HG03442 (cell line): Measurements from ENCODE around the gene MAU2.
"Not testable (repeated sequence)": the region's sequence is repeated elsewhere in the genome, so short reads cannot be mapped to it uniquely, and the experiment has no call there.

ENCODE experiments used
- ATAC-seq: cut with Tn5 transposase; IDR thresholded peaks from one replicate; pipeline ENCODE4 v1.9.1; 2021; ENCODE audit warnings: mild to moderate bottlenecking, moderate library complexity; ENCODE audit not compliant: unreplicated experiment

Gene MAU2

DNA sequence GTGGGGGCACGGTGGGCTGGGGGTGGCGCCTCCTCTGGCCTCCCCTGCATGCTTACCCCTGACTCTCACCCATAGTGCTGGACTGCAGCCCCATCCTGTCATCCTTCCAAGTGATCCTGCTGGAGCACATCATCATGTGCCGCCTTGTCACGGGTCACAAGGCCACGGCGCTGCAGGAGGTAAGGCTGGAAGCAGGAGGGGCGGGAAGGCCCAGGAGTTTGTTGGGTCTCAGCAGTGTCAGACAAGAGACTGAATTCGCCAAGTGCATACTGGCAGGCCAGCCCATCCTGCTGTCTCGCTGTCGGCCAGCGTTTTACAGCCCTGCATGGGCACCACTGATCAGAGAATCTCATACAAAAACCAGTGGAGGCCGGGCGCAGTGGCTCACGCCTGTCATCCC, 23.1 kb downstream of the MAU2 start:
- ATAC-seq = no peak

DNA sequence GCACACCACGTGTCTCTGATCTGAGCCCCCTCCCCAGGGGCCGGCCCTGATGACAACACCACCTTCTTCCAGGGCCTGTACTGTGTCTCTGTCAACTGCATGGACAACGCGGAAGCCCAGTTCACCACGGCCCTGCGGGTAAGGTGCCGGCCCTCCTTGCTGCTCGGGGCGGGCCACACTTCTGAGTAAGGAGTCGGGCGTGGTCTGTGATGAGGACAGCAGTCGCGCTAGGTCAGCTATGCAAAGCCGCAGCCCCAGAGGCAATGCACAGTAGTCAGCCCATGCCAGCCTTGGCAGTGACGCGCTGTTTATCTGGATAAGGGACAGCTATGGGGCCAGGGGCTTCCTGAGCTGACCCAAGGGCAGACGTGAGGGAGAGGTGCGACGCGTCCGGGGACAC, 24.6 kb downstream of the MAU2 start:
- ATAC-seq = no peak

DNA sequence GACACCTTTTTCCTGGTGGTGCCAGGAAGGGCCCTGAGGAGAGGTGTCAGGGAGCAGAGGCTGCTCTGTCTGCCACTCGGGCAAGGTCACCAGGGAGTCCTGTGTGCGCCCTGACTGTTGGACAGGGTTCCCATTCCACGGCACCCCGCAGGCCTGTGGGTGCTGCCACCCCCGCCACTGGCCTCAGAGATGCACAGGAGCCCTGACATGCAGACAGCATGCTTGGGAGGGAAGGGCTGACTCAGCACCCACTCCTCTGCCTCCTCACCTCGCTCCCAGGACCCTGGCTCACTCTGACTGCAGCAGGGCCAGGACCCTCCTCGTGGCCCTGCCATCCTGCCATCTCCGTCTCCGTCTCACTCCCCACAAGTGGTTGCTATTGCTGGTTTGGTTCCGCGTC, 25.3 kb downstream of the MAU2 start:
- no peak for ATAC-seq

DNA sequence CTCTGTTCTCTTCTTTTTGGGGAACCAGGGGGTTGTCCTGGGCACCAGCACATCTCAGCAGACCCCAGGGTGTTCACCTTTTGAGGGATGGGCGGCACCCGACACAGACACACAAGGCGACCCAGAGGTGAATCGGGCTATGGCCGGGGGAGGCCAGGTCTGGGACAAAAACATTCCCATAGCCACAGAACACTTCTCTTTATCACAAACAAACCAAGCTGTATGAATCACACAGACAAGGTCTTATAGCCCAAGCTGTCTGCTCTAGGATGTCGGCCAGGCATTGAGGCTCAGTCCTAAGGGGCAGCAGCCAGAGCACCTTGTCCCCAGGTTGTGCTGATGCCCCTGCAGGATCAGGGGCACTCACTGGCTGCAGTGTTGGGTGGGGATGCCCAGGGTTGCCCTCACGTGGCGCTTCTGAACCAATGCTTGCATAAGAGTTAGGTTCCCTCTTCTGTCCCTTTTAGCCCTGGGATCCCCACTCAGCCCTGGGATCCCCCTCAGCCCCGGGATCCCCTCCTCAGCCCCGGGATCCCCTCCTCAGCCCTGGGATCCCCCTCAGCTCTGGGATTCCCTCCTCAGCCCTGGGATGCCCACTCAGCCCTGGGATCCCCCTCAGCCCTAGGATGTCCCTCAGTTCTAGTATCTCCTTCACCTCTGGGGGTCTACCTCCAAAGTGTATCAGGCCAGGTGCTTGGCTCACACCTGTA, 26.9 kb downstream of the MAU2 start:
- no peak for ATAC-seq

DNA sequence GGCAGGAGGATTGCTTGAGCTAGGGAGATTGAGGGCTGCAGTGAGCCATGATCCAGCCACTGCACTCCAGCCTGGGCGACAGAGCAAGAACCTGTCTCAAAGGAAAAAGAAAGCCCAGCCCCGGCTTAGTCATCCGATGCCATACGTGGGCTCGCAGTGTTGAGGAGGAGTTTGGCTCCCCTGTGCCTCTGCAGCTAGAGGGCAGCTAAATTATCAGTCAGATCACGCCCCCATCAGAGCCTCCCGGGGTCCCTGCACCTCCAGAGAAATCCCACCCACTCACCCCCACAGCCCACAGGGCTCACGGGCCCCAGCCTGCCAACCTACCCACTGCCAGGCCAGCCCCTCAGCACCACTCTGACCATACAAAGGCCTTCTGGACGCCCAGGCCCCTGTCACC, 27.6 kb downstream of the MAU2 start:
- ATAC-seq = no peak

DNA sequence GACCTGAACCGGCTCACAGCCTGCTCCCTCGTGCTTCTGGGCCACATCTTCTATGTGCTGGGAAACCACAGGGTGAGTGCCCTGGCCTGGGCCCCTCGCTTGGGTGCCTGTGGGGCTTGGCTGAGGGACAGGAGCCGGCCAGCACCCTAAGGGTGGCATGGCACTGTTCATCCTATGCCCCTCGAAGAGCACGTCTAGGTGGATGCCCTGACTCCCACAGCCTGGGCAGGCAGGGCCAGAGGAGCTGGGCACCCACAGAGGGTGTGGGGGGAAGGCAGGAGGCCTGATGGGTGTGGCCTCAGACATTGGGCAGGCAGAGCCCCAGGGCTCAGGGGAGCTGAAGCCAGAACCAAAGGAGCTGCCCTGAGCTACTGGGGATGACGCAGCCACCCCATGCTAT, 28.7 kb downstream of the MAU2 start:
- ATAC-seq = no peak

DNA sequence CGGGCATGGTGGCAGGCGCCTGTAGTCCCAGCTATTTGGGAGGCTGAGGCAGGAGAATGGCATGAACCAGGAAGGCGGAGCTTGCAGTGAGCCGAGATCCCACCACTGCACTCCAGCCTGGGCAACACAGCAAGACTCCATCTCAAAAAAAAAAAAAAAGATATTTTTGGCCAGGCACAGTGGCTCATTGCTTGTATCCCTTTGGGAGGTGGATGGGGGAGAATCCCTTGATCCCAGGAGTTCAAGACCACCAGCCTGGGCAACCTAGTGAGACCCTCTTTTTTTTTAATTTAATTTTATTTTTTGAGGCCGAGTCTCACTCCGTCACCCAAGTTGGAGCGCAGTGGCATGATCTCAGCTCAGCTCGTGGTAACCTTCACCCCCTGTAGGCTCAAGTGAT, 30.1 kb downstream of the MAU2 start:
- ATAC-seq = not testable (repeated sequence)

DNA sequence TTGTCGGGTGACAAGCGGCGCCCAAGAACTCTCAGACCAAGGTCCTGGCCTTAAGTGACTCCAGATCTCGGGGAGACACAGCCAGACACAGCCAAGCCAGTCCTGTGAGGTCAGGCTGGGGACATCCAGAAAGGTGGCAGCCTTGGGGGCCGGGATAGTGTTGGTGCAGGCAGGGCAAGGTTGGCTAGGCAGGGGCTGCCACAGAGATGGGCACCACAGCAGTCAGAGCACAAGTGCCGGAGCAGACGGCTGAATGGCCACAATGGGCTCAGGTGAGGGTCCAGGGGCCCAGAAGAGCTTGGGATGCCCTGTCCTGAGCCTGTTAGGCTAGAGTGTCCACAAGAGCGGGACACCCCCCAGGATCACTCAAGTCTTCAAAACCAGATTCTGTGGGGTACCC, 32.2 kb downstream of the MAU2 start:
- no peak for ATAC-seq

DNA sequence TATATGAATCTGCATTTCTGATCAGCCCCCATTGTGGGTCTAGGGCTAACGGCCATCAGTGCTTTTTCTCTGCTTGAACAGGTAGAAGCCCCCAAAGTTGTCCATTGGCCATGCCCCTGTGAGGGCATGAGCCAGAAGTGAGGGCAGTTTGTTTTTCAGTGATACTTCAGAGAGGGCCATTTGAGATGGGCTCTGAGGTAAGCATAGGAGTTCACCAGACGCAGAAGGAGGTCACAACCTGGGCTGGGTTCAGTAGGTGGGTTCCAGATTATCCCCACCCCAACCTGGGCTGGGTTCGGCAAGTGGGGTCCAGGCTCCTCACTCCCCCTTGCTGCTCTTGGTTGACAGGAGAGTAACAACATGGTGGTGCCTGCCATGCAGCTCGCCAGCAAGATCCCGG, 33.4 kb downstream of the MAU2 start:
- ATAC-seq = no peak

DNA sequence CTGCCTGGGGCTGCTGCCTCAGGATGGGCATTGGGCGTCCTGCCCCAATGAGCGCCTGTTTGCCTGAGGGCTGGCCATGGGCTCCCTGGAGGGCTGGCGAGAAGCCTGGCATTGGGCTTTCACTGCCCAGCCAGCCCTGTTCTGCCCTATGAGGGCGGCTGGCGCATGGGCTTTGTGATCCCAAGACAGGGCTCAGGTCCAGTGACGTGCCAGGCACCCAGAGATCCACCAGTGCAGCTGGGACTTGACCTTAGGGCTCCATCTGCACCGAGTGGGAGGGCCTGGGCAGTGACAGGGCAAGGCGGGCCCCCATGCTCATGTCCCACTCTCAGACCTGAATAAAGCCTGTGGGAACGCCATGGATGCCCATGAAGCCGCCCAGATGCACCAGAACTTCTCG, 34.3 kb downstream of the MAU2 start:
- no peak for ATAC-seq

DNA sequence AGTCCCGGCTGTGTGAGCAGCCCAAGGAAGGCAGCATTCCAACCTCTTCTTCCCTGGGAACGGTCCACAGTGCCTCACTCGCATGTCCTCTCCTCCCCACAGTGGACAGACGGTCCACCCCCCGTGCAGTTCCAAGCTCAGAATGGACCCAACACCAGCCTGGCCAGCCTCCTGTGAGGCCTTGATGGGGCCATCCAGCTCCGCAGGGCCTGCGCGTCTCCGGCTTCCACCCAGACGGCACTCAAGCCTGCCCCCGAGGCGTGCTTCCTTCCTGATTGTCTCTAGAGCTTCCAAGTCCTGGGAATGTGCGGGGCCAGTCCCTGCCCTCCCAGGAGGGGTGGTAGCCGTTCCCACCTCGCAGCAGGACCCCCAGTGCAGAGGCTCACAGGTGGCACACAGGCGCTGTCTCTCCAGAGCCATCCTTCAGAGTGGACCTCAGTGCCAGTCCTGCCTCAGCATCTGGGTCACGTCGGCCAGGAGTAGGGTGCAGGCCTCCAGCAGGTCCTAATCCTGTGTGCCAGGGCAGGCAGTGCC, 35.0 kb downstream of the MAU2 start:
- ATAC-seq = no peak

DNA sequence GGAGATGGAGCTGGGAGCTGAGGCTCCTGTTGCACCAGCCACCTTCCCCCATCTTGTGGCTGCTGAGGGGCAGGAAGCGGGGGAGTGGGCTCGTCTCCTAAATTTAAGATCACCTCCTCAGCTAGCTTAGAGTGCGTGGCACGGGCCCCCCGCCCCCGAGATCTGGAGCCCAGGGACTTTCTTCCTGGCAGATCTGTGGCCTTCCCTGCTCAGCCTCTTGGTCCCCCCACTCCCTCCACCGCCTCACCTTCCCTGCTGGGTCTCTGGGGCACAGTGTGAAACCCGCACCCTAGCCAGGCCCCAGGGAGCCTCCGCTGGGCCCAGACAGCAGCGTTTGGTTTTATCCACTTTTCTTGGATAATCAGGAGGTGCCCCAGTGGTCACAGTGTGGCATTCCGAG, 35.9 kb downstream of the MAU2 start:
- no peak for ATAC-seq

DNA sequence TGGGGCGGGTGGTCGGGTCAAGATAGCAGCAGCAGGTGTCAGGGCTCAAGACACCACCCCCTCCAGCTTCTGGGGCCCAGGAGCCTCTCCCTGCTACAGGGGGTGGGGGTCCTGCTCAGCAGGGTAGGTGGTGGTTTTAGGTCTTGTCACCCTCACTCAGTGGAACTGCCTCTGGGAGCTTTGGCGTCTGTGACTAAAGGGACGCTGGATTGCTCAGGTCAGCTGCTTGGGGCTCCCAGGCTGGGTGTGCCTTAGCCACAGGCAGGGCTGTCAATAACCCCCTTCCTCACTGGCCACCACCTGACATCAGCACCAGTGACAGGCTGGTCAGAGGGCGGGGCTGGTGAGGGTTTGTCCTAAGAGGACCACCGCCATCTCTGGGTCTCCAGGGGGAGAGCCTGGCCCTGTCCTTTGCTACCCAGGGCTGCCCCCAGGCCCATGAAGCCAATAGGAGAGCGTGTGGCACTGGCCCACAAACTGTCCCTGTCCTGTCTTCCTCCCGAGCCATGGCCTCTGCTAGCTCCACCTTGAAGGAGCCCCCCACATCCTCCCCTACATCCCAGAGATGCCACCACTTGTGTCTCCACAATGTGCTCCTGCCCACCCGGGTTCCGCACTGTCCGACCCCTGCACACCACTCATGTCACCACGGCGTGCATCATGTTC, 36.4 kb downstream of the MAU2 start:
- no peak for ATAC-seq

DNA sequence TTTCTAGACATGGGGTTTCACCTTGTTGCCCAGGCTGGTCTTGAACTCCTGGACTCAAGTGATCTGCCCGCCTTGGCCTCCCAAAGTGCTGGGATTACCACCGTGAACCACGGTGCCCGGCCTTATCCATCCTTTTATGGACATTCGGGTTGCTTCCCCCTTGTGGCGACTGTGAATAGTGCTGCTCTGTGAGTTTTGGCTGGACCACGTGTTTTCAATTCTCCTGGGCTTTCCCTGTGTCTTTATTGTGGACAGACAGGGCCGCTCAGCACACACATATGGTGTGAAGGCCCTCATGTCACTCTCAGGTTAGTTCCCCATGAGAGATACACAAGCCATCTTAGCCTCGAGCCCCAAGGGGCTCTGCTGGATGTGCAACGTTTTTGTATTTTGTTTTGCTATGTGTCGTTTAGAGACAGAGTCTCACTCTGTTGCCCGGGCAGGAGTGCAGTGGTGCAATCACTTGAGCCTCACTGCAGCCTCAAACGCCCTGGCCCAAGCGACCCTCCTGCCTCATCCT, 40.5 kb downstream of the MAU2 start:
- peak; percentile 51 for ATAC-seq

DNA sequence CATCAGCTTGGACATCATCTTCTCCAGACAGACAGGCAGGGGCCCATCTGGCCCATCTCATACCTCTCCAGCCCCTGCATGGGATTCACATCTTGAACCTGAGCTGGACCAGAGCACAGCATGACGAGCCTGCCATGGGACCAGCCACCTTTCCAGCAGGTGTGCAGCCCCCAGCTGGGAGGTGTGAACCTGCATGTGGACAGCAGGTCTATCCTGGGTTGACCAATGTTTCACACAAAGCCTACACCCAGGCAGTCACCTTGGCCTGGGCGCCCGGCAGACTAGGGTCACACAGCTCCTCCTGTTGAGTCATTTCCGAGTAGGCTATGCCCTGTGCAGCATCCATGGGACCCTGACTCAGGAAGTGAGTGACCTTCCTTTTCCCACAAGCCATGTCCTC, 41.4 kb downstream of the MAU2 start:
- no peak for ATAC-seq

DNA sequence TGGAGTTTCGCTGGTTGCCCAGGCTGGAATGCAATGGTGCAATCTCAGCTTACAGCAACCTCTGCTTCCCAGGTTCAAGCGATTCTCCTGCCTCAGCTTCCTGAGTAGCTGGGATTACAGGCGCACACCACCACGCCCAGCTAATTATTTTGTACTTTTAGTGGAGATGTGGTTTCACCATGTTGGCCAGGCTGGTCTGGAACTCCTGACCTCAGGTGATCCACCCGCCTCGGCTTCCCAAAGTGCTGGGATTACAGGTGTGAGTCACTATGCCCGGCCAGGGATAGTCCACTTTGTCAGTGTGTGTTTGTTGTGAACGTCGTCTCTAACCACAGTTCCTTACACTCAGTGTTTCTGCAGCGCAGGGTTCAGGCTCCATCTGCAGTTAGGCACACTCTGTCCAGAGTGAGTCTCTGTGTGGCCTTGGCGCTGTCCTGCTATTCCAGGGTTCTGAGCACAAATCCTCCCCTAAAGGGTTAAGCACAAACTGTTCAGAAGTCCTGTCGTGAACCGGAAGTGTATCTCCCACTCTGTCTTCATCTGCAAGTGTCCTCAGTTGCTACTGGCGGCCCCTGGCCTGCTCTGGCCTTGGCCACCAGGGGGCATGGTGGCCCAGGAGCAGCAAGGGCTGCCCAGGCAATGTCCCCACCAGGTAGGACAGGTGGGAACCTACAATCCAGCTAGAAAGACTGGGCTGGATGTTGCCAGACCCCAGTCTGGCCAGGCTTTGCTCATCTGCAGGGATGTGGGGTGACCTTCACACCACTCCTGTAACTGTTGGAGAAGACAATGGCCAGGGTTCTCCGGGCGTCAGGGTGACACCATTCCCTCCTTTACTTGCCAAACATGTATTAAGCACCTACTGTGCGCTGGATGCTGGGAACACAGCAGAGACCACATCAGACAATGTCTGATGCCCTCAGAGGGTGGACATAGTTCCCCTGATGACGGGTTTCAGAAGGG, 46.1 kb downstream of the MAU2 start:
- ATAC-seq = peak; percentile 71

DNA sequence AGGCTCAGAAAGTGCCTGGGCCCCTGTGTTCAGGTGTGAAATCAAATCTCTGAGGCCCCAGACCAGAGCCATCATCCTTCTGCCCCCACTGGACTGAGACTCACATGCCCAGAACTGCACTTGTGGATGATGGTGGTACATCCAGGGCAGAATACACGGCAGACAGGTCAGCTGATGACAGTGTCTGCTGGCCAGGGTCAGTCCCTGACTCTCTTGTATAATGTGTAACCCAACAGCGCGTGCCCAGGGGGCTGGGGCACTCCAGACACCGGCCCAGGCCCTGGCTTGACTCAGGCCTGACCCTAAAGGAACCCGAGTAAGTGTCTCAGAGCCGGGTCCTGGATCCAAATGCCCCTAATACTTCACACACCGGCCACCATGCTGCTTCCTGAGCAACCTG, 47.5 kb downstream of the MAU2 start:
- ATAC-seq = no peak

DNA sequence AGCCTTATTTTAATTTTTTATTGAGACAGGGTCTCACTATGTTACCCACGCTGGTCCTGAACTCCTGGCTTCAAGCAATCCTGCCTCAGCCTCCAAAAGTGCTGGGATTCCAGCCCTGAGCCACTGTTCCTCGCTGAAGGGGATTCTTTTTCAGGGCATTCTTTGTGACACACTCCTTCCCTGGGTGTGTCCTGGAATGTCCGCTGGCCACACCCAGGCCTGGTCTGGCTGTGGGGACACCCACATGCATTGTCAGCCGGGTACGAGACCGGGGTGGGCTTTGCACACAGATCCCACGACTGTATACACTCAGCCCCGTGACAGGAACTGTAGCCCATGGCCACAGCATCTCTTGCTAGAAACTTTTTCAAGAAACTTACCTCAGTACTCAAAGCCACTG, 50.4 kb downstream of the MAU2 start:
- ATAC-seq = no peak

DNA sequence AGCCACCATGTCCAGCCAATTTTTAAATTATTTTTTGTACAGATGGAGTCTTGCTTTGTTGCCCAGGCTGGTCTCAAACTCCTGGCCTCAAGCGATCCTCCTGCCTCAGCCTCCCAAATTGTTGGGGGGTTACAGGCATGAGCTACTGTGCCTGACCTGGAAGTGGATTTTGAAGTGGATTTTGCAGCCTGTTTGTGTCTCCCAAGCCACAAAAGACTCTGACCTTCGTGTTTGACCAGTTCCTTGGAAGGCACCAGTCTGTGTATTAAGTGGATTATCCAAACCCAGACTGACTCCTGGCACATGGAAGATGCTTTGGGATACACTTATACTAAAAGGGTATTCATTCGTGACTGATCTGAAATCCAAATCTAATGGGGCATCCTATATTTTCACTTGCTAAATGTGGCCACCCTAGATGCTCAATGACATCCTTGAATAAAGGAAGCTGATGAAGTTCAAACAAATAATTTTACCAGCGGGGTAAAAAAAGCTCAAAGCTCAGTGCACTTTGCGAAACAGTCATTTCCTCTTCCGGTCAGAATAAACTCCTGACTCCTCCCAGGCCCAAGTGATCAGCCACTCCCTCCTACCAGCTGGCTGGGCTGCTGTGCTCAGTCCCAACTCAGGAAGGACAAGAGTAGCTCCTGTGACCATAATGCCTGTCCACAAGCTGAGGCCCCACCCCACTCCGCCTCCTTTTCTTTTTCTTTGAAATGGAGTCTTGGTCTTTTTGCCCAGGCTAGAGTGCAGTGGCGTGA, 52.2 kb downstream of the MAU2 start:
- peak; percentile 85 for ATAC-seq

DNA sequence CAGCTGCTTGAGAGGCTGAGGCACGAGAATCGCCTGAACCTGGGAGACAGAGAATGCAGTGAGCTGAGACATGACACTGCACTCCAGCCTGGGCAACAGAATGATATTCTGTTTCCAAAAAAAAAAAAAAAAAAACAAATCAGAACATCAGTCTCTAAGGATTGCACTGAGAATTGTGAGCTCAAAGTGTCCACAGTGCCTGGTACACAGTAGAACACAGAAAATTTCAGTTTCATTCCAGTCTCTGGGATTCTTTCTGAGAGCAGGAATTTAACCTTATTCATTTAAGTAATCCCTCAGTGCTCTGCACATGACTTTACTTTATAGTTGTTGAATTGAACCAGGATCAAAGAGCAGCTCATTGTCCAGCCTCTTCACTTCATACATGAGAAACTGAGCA, 58.9 kb downstream of the MAU2 start:
- no peak for ATAC-seq

DNA sequence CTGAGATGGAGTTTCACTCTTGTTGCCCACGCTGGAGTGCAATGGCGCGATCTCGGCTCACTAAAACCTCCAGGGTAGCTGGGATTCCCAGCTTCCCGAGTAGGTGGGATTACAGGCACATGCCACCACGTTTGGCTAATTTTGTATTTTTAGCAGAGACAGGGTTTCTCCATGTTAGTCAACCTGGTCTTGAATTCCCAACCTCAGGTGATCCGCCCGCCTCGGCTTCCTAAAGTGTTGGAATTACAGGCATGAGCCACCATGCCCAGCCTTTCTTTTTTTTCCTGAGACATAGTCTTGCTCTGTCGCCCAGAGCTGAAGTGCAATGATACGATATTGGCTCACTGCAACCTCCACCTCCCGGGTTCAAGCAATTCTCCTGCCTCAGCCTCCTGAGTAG, 59.7 kb downstream of the MAU2 start:
- ATAC-seq = not testable (repeated sequence)
